Stimulated activated CD8-positive, alpha-beta memory T cell treated with anti-CD3 and anti-CD28 coated beads, Interleukin-15, amount 100 ng/mL, for 24 hours (primary cell): ENCODE data around the gene MMP3.

ENCODE experiments used
- DNase-seq: peaks from one replicate; pipeline ENCODE4 v3.0.0-alpha.2; 2020; ENCODE audit warnings: low read depth

MMP3 gene

DNA sequence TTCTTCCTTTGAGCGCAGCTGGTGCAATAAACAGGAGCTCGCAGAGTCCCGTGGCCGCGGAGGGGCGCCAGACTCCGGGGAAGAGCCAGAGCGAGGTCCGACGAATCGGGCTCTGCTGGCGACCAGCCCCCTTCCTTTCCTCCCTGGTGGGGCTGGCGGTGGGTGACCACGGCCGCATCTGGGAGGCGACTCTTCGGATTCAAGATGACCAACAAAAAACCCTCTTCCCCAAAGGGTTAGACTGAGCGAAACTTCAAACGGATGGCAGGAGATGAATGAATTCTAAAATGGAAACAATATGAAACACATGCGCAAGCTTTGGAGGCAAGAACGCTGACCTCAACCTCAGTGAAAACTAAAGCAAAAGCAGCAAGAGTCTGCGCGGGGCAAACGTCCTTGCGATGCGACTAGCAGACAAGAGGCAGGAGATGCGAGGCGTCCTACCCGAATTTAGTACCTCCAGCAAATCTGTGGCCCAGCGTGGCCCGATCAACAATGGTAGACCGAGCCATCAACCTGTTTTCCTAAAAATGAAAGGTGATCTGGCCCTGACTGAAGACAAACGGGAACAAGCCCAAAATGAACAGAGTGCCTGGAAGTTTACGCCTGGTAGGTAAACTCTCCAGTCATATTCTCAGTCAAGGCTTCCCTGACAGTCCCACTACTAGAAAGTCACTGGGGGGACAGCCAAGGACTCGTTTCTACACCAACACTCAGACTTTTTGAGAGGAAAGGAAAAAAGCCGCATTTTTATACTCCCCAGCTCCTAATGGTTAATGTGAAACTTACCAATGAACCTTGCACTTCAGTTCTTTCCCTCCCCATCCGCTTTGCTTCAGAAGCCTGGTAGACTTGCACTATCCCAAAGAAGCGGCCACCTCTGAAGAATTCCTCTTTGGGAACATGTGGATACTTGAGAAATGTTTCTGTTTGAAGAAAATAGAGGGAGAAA is 11.6 kb downstream of the MMP3 start:
- no peak for DNase-seq

DNA sequence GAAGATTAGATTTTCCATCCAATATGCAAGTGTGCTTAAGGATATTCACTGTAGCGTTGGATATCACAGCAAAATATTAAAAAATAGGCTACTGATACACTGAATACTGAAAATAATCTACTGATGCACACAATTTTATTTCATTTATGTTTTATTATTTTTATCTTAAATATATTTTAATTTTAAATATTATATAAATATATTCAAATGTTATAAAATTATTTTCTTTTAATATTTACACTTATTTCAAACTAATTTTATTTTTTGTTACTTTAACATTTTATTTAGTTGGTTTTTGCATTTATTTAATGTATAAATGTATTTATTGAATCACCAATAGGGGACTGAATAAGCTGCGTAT is 12.3 kb downstream of the MMP3 start:
- no peak for DNase-seq

DNA sequence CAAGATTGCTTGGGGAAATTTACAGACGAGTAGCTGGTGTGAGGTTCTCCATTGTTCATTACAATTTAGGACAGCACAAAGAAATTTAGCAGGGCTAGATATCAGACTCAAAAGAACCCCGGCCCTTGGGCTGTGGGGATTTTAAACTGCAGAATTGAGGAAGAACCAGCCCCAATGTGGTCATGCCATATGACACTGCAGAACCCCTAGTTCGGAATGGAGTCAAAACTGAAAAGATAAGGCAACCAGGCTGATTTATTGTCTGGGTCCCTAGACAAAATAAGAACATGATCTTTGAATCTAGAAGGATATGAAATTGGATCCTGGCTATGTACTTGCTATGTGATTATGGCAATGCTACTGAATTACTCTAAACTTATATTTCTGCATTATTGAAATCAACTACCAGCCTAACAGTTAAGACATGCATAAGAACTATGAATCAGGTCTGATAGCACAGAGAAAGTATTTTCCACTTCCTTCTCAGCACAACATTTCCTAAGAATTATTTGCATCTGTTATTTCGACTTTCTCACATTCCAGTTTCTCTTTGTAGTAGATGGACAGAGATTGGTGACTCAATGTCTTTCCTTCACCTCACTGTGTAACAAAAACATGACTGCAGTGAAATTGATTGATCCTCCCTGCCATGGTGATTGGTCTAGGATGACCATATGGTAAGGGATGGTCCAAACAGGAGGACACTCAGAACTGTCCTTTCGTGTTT is 13.2 kb downstream of the MMP3 start:
- DNase-seq: no peak

DNA sequence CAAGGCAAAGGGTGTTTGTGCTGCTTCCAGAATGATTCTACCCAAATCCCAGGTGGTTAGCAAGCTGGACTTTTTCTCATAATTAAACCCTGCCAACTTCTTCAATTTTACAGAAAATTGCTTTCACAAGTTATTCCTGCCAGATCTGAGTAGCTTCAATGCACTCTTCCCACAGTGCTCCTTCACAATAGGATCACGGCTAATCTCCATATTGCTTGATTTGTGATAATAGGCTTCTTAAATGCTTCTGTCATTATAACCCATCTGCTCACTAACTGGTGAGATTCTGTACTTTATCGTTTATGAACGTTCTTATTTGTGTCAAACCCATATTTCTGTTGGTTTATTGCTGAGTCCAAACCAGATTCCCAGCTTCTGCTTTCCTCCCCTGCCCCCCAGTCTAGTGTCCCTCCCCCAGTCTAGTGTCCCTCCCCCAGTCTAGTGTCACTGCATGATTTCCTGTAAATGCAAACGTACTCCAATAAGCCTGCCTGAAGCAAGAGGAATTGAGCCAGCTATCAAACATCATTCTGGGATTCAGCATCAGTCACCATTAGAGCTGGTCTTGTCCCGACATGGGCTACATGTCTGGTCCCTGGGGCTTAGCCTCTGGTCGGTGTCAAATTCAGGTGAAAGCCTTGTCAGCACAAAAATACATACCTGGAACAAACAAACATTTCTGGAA is 14.0 kb downstream of the MMP3 start:
- no peak for DNase-seq

DNA sequence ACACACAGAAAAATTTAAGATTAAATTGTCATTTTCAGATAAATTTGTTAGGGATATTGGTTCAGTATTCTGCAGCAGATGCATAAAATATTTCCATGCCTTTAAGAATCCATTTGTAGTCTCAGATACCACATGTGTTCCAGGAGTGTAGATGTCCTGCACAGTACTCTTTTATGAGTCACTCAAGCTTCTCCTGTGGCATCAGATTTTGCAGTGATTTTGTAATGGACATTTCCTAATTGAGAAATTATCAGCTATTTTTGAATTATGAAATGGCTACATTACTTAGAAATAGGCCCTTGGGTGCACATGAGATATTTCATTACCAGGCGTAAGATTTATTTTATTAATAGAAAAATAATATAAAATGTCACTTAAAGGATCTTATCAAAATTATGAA is 18.9 kb downstream of the MMP3 start:
- DNase-seq: no peak

DNA sequence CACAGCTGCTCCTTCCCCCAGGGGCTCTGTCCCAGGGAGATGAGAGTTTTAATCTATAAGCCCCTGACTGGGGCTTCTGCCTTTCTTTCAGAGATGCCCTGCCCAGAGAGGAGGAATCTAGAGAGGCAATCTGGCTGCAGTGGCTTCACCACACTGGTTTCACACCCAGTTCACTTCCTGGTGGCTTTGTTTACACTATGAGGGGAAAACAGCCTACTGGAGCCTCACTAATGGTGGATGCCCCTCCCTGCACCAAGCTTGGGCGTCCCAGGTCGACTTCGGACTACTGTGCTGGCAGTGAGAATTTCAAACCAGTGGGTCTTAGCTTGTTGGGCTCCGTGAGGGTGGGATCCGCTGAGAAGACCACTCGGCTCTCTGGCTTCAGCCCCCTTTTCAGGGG is 23.9 kb downstream of the MMP3 start:
- DNase-seq: no peak

DNA sequence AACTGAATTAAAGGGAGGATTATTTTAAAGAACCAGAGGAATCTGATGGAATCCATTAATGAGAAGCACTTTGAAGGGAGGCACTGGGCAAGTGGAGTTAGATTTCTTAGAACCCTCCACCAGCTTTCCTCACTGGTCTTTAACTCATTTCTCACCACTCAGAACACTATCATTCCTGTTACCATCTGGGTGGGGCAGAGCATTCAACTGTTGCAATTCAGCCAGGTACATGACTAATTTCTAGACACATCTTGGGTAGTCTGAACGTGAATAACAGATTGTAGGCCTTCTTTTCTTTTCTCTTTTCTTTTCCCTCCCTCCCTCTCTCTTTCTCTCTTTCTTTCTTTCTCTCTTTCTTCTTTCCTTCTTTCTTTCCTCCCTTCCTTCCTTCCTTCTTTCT is 29.9 kb downstream of the MMP3 start:
- DNase-seq: no peak

DNA sequence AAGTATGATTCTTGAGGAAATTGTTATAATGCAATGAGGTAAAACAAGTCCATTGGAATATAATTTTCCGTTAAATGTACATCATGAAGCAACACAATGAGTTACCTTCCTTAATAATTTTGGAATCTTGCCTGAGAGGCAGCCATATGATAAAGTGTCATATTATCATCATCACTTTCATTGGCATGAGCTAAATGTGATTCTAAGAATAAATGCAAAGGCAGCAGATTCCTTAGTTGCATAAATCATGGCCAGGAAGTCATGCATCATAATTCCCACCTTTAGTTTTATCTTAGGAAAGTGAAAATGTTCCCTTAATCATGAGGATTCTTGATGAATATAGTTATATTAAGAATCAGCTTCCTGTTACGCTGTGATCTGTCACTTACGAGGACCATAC is 31.2 kb downstream of the MMP3 start:
- no peak for DNase-seq

DNA sequence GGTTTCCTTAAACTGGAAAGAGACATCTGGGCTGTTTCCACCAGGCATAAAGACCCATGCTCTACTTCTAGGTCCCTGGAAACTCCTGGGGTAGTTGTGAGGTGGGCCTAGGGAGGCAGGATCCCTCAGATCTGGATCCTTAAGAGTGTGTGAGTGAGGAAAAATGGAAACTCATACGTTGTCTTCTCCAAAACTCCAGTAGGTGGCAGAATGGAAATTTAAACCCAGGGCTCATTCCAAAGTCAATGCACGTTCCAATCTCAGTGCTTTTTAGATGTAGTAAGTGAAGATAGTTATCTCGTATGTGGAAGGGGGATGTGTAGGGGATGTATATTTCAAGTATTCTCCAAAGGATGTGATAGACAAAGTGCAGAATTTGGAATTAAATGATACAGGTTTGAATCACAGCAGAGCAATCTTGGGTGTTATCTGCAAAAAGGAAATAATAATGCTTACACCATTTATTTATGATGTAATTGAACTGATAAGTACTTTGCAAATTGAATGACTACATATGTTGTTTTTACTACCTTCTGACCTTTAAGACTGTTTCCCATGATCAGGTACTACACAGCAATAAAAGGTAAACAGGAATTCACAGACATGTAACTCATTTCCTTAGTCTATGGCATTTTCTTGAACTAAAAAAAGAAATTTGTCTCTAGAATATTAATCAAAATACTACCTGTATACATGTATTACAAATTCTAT is 32.3 kb downstream of the MMP3 start:
- DNase-seq: no peak

DNA sequence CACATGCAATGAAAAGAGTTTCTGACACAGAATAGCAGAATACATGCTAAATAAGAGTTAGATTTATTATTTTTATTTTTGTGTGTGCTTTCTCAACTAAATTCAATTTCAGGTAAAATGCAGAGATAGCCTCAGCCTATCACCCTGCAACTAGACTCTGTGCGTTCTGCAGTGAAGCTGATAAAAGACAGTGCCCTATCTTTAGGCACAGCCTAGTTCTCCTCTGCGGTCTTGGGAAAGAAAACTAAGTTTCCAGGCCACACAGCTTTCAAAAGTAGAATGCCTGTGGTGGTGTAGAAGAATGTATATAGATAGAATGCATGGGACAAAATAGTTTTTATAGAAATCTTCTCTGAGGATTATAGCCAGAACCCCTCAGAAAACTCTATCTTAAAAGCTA is 33.4 kb downstream of the MMP3 start:
- DNase-seq: no peak

DNA sequence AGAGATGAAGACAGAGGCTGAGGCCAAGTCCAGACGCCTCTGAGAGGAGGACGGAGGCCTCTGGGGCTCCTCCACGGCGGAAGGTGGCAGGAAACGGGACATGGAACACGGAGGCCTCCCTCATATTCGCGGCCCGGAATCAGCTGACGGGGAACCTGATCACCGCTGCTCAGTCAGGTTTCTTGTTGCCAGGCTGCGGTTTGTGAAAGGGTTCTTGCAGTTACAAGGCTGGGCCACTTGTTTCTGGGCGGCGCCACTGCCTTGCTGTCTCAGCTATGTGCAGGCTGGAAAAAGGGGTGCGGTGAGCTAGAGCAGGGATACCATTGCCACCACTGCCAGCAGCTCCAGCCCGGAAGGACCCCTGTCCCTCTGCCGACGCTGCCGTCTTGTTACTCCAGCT is 35.5 kb downstream of the MMP3 start:
- DNase-seq: no peak

DNA sequence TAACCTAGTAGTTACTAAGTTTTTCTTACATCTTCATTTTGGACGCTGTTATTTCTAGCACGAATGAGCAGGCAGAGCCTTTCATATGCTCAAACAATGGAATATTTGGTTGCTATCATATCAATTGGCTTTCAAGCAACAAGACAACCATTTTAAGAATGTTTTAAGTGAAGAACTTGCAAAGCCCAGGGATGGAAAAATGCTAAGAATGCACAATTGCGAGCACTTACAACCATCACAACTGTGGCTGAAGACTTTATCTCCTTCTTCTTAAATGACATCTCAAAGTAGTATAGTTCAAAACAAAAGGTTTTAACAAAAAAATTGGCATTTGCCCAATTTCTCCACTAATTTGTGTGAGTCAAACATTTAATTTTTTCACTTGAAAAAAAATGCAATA is 37.1 kb downstream of the MMP3 start:
- no peak for DNase-seq

DNA sequence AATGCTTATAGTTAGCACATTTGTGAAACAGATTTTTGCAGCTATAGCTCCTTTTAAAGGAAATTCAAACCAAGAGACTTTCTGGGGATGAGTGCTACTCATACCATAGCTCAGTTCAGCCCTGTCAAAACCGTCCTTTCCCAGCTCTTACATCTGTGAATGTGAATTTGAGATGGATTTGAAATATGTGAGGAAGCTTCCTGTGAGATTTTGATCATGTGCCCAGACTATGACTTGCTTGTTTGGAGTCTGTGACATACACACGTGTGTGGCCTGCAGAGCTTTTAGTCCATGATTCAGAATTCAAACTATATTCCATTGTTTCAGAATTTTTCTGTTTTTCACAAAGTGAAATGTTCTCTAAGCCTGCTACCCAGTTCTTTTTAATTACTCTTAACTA is 41.1 kb downstream of the MMP3 start:
- DNase-seq: no peak

DNA sequence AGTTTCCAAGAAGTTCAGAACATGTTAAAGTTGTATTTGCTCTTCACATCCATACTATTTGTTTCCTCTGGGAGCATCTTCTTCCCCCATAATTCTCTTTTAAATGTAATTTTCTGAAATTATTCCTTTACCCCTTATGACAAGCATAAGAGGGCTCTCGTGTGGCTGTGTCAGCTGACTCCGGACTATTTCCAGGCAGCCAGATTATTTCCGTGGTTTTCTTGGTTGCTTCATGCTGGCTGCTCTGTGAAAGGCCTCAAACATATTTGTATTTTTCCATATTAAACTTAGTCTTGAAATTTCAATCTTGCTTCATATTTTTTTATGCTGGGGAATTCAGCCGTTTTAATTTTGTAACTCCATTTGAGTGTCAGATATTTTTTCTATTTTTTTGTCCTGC is 42.6 kb downstream of the MMP3 start:
- DNase-seq: no peak

DNA sequence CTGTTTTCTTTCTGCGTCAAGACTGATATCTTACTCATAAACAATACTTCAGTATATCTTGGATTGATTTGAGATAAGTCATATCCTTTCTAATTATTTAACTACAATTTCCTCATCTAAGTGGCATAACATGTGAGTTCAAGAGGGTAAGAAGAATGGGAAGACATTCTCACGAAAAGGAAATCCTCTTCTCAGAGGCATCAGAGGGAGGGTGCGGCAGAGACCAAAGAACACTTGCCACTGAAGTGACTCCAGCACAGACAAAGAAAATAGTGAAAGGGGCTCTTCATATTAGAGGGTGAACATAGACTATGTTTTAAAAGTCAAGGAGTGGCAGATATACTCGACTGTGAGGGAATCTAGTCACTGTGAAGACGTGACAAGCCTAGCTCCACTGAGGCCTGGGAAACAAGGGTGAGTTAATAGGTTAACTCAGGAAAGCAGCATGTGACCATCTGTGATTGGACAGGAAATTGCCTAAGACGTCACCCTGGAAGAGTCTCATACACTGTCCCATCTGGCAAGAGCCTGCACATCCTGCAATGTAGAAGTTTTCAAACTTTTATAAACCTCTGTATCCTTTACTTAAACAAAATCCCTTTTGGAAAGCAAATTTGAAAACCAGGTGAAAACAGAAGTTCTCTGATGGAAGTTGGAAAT is 43.6 kb downstream of the MMP3 start:
- DNase-seq: no peak

DNA sequence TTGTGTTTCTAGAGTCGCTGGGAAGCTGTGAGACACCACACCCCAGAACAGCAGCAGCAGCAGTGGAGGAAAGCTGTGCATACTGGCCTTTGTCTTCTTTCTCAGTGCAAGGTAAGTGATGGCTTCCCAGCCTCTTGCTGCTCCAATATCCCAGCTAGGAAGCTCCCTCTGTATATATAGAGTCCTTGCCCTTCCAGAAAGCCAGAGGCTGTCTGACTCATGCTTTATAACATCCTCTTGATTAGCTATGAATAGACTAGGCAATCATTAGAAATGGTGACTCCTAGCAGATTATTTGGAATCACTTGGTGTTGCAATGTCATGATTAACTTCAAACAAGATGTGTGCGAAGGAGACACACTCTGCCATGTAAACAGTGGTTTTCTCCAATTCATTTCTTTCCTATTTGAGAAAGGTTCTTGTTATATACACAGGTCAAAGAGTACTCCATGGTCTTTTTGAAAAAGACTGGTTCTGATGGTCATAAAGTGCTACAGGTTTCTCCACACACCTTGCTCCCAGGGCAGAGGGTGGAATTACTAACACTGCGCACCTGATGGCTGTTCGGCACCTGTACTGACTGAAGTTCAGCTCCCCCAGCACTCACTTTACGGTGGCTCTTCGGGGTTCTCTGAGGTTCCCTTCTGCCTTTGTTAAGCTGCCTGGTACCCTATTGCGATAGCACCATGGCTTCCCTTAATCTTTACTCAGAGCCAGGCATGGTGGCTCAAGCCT is 45.2 kb downstream of the MMP3 start, which contains the start of gene MMP1:
MMP1 (minus strand) TSS at position 149 of the 735 bp plus-strand sequence; CDS start at position 81, 68 bp downstream.
- no peak for DNase-seq

DNA sequence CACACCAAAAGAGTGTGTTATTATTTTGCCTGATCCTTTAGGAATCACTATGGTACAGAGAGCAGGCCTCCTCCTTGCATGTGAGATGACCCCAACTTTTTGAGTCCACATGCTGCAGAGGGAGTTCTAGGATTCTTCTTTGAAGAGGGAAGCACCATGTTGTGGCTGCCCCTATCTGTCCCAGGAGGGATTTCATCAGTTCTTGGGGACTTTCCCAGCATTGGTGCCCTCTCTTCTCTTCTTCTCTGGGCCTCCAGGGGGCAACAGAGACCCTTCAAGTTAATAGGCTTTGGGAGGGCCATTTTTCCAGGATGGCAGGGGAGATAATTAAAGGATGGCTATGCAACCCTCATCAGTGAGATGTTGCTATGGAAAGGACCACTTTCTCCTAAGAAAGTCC is 49.0 kb downstream of the MMP3 start:
- DNase-seq: no peak

DNA sequence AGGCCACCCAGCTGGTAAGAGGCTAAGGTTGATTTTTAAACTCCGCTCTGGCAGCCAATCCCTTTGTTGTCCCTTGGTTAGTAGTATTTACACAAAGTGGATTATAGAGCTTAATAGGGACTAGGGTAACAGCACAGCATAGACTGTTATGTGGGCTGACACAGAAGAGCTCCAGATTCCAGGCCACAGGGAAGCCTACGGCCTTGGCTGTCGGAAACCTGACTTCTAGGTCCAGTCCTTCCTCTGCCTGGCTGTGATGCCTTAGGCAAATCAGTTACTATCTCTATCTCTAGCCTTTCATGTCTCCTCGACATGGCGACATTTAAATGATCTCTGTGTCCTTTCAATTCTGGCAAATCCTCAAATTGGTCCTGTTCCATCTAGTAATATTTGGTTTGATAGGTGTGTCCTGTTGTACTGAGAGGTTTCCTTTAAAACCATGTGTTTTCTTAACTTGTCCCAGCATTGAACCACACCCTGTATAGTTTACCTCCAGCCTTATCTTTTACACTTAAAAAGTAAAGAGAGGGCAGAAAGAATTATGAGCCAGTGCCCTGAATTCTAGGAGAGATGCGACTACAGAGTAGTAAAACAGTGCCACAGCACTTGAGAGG is 49.6 kb downstream of the MMP3 start:
- DNase-seq: no peak

DNA sequence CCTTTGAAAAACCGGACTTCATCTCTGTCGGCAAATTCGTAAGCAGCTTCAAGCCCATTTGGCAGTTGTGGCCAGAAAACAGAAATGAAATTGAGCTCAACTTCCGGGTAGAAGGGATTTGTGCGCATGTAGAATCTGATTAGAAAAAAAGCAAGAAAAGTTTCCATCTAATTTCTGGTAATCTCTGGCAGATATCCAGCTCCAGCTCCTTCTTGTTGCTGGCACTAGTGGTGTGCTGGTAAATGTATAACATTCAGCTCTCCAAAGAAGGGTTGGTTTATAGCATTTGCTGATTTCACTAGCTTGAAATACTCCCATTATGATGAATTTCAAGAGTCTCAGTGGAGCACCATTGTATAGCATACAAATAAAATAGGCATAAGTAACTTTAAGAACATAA is 50.8 kb downstream of the MMP3 start:
- DNase-seq: no peak

DNA sequence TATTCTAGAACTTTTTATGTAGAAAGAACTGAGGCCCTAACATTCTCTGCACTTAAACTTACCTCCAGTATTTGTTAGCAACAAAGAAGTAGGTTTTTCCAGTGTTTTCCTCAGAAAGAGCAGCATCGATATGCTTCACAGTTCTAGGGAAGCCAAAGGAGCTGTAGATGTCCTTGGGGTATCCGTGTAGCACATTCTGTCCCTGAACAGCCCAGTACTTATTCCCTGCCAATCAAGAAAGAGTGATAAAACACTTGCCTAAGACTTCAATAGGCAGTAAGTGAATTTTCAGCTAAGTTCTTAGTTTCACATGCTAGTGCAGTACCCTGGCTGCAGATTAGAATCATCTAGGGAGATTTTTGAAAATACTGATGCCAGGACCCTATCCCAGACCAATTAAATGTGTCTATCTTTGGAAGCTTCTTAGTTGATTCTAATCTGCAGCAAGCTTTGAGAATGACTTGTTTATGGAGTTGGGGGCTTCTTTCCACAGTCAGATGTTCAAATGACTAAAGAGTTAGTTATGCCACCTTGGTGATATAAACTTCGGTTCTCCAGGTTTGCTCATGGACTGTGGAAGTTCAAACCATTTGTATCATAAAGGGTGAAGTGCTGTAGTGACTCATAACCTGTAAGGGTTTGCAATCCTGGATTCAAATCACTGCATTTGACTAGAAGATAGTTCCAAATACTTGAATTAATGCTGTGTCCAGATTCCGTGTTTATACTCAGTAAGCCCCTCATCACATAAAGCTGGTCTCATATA is 52.0 kb downstream of the MMP3 start:
- no peak for DNase-seq
